Liver (tissue), 9 donors: ENCODE results near the gene ZBTB25. TPM values are rescaled to one million over a fixed set of nuclear protein-coding genes. Genes with fewer than 3 reads are reported as not detected.

Source experiments
- DNase-seq: peaks from one replicate; pipeline ENCODE4 v3.0.0-alpha.2; 2017; ENCODE audit warnings: low spot score
- H3K27ac ChIP-seq, 2 donors: one replicate each; pipeline ENCODE4 v1.7.0; 2013; ENCODE audit warnings: inconsistent platforms in 2 of 2, low read length in 2 of 2, control low read depth in 1 of 2, low read depth in 1 of 2, mild to moderate bottlenecking in 1 of 2
- H3K27me3 ChIP-seq, 4 donors: one replicate each; pipeline versions ENCODE4 v1.6.1 to v1.7.0; 2013; ENCODE audit warnings: low read length in 3 of 4, inconsistent platforms in 1 of 4, mild to moderate bottlenecking in 1 of 4, moderate library complexity in 1 of 4; ENCODE audit not compliant: control insufficient read depth in 4 of 4, insufficient read depth in 4 of 4
- H3K36me3 ChIP-seq, 4 donors: one replicate each; pipeline versions ENCODE4 v1.6.1 to v1.7.0; 2013; ENCODE audit warnings: low read length in 3 of 4, mild to moderate bottlenecking in 3 of 4, low read depth in 1 of 4, moderate library complexity in 1 of 4; ENCODE audit not compliant: control insufficient read depth in 4 of 4, insufficient read depth in 3 of 4
- H3K4me1 ChIP-seq, 4 donors: one replicate each; pipeline versions ENCODE4 v1.6.1 to v1.7.0; 2013; ENCODE audit warnings: low read length in 3 of 4, mild to moderate bottlenecking in 3 of 4, moderate library complexity in 1 of 4; ENCODE audit not compliant: control insufficient read depth in 4 of 4, insufficient read depth in 4 of 4
- H3K4me3 ChIP-seq, 3 donors: one replicate each; pipeline versions ENCODE4 v1.6.1 to v1.7.0; 2013; ENCODE audit warnings: low read length in 3 of 3, control low read depth in 1 of 3, low read depth in 1 of 3, mild to moderate bottlenecking in 1 of 3
- H3K9ac ChIP-seq, 2 donors: one replicate each; pipeline ENCODE4 v1.7.0; 2013; ENCODE audit warnings: low read length in 2 of 2, mild to moderate bottlenecking in 2 of 2, moderate library complexity in 2 of 2, control low read depth in 1 of 2, low read depth in 1 of 2
- H3K9me3 ChIP-seq, 4 donors: one replicate each; pipeline versions ENCODE4 v1.6.1 to v1.7.0; 2013; ENCODE audit warnings: low read length in 3 of 4; ENCODE audit not compliant: control insufficient read depth in 4 of 4
- ATF3 ChIP-seq: IDR thresholded peaks from 2 replicates; pipeline ENCODE4 v1.6.1; 2016; ENCODE audit warnings: antibody characterized with exemption
- CTCF ChIP-seq: fragments of 150-350 bp; IDR thresholded peaks from 2 replicates; pipeline ENCODE4 v1.5.1; 2017; ENCODE audit warnings: improper control_type of control experiment, low read depth, low read length; ENCODE audit not compliant: missing input control
- EGR1 ChIP-seq, 2 donors: IDR thresholded peaks; 2 replicates each; pipeline ENCODE4 v1.6.1; 2016 to 2018; ENCODE audit warnings: antibody characterized with exemption in 2 of 2, low read depth in 2 of 2
- FOXA1 ChIP-seq: IDR thresholded peaks from 2 replicates; pipeline ENCODE4 v1.6.1; 2016; ENCODE audit warnings: antibody characterized with exemption
- FOXA2 ChIP-seq: IDR thresholded peaks from 2 replicates; pipeline ENCODE4 v1.6.1; 2016; ENCODE audit warnings: antibody characterized with exemption
- GABPA ChIP-seq, 2 donors: IDR thresholded peaks in 1 of 2; conservative IDR thresholded peaks in 1 of 2; 2 replicates each; pipeline ENCODE4 v1.6.1; 2016; ENCODE audit warnings: antibody characterized with exemption in 2 of 2, mild to moderate bottlenecking in 1 of 2, moderate library complexity in 1 of 2
- HNF4A ChIP-seq, 2 donors: conservative IDR thresholded peaks; 2 replicates each; pipeline ENCODE4 v1.6.1; 2016; ENCODE audit warnings: antibody characterized with exemption in 2 of 2, mild to moderate bottlenecking in 2 of 2
- HNF4G ChIP-seq: IDR thresholded peaks from 2 replicates; pipeline ENCODE4 v1.6.1; 2016; ENCODE audit warnings: antibody characterized with exemption
- JUND ChIP-seq, 2 donors: IDR thresholded peaks; 2 replicates each; pipeline ENCODE4 v1.6.1; 2016; ENCODE audit warnings: antibody characterized with exemption in 2 of 2
- NR2F2 ChIP-seq: IDR thresholded peaks from 2 replicates; pipeline ENCODE4 v1.6.1; 2016; ENCODE audit warnings: antibody characterized with exemption
- RAD21 ChIP-seq, 2 donors: IDR thresholded peaks; 2 replicates each; pipeline ENCODE4 v1.6.1; 2016; ENCODE audit warnings: antibody characterized with exemption in 2 of 2, mild to moderate bottlenecking in 2 of 2
- RXRA ChIP-seq, 2 donors: IDR thresholded peaks; 2 replicates each; pipeline ENCODE4 v1.6.1; 2017 to 2018; ENCODE audit warnings: antibody characterized with exemption in 2 of 2, mild to moderate bottlenecking in 1 of 2
- TAF1 ChIP-seq: conservative IDR thresholded peaks from 2 replicates; pipeline ENCODE4 v1.6.1; 2016; ENCODE audit warnings: antibody characterized with exemption, mild to moderate bottlenecking
- WGBS: extraction: QIAGEN DNeasy Blood & Tissue Kit; methylation state at CpG from one replicate; pipeline ENCODE4 v1.1.7; 2013; 5-methylcytosine and 5-hydroxymethylcytosine counted together
- polyA plus RNA-seq, 2 donors: library from polyadenylated mRNA; stranded (reverse) in 1 of 2; unstranded in 1 of 2; fragments of 200-250 nt in 1 of 2; fragments of >200 nt in 1 of 2; fragmentation: Nextera tagmentation in 1 of 2; extraction: Ambion mirVana in 1 of 2; gene quantifications; one replicate each; pipeline versions ENCODE4 v1.2.1 to v1.2.3, GENCODE V29; 2013 to 2015
- total RNA-seq, 2 donors: library from RNA; depleted of rRNA; stranded (reverse); fragments of >200 nt; gene quantifications; one replicate each; pipeline ENCODE4 v1.2.3, GENCODE V29; 2014
- donor health status: healthy.
- donor health status: healthy.
- donor health status: healthy.
- donor health status: healthy.
- donor health status: healthy.

ZBTB25 gene
- total and polyA plus RNA-seq, 4 donors: 1.4 to 5.9 (median 3.7) TPM

GRCh38 chr14:64412237-64412636 lies 91.4 kb downstream of the ZBTB25 start (continued):
- TF ChIP-seq RAD21 (IDR thresholded peaks at IDR 0.05) (no peak), TAF1 (no peak)

- no peaks in the 10 kb centered on the region for H3K9me3 ChIP-seq
- no peaks in the 10 kb centered on the region for H3K27me3 ChIP-seq
- WGBS: 48% methylated on average over 4 of the region's 4 CpGs
- no peak overlapping the region for H3K9ac ChIP-seq
- H3K27ac ChIP-seq: no peak overlapping the region
- peaks cover 7 to 33% (median 23%) of the 10 kb centered on the region in 4 donors for H3K36me3 ChIP-seq
- peaks cover 5 to 36% (median 14%) of the 10 kb centered on the region in 4 donors for H3K4me1 ChIP-seq
- TF ChIP-seq GABPA (IDR thresholded peaks at IDR 0.05 in 1 of 2, conservative IDR thresholded peaks at IDR 0.05 in 1 of 2): no peak
- no peak for TF ChIP-seq EGR1 (IDR thresholded peaks at IDR 0.05; ENCODE audit: low read depth in 2 of 2)
- TF ChIP-seq RXRA (IDR thresholded peaks at IDR 0.05): peak in 1 of 2 donors; percentile 37
- no peak for TF ChIP-seq CTCF
- peak in 1 of 2 donors; percentile 41 for TF ChIP-seq HNF4A (conservative IDR thresholded peaks at IDR 0.05)
- no peak for TF ChIP-seq JUND (IDR thresholded peaks at IDR 0.05)
- TF ChIP-seq ATF3: no peak
- DNase-seq: no peak
- no peak overlapping the region for H3K4me3 ChIP-seq
Measured at GRCh38 chr14:64411001-64411400, 92.6 kb downstream of the ZBTB25 start.

GRCh38 chr14:64410084-64410774 lies 93.4 kb downstream of the ZBTB25 start:
- H3K4me3 ChIP-seq: no peak overlapping the region
- no peaks in the 10 kb centered on the region for H3K27me3 ChIP-seq
- no peak overlapping the region for H3K9ac ChIP-seq
- 39% methylated on average over 5 of the region's 5 CpGs for WGBS
- TF ChIP-seq FOXA1: no peak
- peak; percentile 48 for TF ChIP-seq FOXA2
- TF ChIP-seq HNF4G: no peak
- TF ChIP-seq RXRA (IDR thresholded peaks at IDR 0.05): peak in 1 of 2 donors; percentile 18
- TF ChIP-seq JUND (IDR thresholded peaks at IDR 0.05): peak in 1 of 2 donors; percentile 7
- TF ChIP-seq HNF4A (conservative IDR thresholded peaks at IDR 0.05): peak; percentile 41
- no peak for TF ChIP-seq NR2F2
- no peak for DNase-seq
- peaks cover 5 to 41% (median 19%) of the 10 kb centered on the region in 4 donors for H3K4me1 ChIP-seq
- H3K36me3 ChIP-seq: peaks cover 6 to 25% (median 16%) of the 10 kb centered on the region in 4 donors
- peak overlapping the region in 1 of 2 donors; percentile 33 for H3K27ac ChIP-seq
- no peaks in the 10 kb centered on the region for H3K9me3 ChIP-seq
